ENCODE measurements around the gene C10orf120. TPM values are rescaled to one million over a fixed set of nuclear protein-coding genes. Genes with fewer than 3 reads are reported as not detected.

C10orf120 gene
- total RNA-seq, 1 donor from 2014 or later: not detected

DNA sequence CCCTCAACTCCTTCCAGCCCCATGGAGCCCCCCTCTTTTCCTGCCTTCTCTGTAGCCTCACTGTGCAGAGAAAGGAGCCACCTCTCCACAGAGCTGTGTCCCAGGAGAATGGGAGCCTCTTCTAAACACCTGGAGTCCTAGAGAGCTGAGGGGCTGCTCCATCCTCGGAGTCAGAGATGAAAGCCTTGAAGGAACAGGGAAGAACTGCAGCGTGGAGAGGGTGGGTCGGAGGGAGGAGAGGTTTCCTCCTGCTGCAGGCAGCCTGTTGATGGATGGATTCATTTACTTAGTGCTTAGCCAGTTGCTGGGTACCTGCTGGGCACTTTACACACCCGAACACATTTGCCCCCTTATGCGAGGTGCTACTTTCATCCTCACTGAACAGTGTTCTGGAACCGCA is 39.0 kb downstream of the C10orf120 start:
- no peak for DNase-seq

GRCh38 chr10:122659651-122660050 is 40.0 kb downstream of the C10orf120 start:
- no peak for DNase-seq

GRCh38 chr10:122659126-122659525 is 40.5 kb downstream of the C10orf120 start:
- no peak for DNase-seq

- DNase-seq: no peak
Measured at GRCh38 chr10:122658356-122659049, 41.1 kb downstream of the C10orf120 start.

DNA sequence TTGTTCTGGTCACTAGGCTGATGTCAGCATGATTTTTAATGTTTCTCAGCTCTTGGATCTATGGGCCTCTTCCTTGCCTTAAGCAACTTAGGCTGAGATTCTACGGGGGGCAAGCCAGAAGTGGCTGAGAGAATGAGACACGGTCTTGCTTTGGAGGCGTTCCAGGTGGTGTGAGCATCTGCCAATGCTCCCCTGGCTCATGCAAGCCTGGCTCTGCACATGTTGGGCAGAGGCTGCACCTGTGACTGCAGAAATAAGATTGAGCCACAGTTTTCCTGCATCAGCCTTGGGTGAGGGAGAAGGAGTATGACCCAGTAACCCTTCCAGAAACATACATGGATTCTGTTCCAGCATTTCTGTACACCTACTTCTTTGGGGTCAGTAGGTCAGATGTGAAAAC is 41.9 kb downstream of the C10orf120 start:
- no peak for DNase-seq

DNA sequence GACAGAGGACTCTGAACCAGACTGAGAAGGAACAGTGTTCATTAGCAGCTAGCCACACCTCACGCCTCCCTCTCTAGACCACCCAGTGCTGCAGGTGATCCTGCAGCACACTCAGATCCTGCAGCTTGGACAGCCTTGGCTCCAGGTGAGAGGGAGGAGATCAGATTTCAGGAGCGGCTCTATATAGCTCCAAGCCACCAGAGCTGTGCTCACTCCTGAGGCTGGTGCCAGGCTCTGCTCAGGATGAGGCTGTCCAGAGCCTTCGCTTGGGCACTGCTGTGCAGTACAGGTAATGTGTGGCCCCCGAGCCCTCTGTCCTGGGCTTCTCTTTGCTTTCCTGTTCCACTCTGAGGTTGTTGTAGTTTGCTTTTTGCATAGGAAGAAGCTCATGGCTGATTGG is 42.4 kb downstream of the C10orf120 start:
- DNase-seq: no peak

DNA sequence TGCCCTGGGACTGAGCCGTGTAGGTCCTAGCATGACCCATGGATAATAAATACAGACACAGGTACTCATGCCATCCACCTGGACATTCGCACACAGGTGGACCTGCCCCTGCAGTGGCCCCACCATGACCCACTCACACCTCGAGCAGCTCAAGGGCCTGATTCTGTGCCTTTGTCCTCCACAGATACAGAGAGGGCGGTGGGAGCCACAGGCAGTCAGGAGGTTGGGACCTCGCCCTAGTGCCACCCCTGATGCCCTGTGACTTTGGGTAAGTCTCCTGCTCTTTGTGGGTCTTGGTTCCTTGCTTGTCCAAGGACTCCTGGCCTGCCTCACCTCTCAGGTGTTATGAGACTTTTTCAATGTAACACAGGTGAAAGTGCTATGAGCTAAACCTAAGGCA is 42.9 kb downstream of the C10orf120 start:
- DNase-seq: no peak

GRCh38 chr10:122656308-122656705 is 43.3 kb downstream of the C10orf120 start:
- DNase-seq: no peak

- no peak for DNase-seq
Measured at GRCh38 chr10:122655524-122656307, 43.9 kb downstream of the C10orf120 start.

GRCh38 chr10:122650331-122650730 is 49.3 kb downstream of the C10orf120 start:
- no peak for DNase-seq

DNA sequence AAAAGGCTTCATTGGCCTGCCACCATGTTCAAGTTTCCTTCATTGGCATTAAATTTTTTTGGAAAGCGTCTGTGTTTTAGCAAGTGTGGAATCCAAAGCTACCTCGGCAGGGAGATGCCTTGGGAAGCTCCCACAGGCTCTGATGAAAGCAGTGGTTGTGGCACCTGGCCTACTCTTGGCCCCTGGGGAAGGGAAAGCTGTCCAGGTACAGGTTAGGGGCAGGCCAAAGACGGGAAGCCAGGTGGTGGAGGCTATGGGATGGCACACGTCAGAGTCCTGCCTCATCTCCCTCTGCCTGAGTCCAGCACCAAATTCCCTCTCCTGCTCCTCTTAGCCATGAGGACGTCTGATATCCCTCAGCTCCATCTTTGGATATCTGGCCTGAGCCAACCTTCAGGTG is 49.7 kb downstream of the C10orf120 start:
- no peak for DNase-seq

GRCh38 chr10:122648599-122649428 is 50.8 kb downstream of the C10orf120 start:
- no peak for DNase-seq

Other genes with a start within 250 kb of the C10orf120 start
- not detected for gene ARMS2, start 245.2 kb downstream of the C10orf120 start, total RNA-seq
- gene HTRA1, start 238.3 kb downstream of the C10orf120 start, total RNA-seq: 185 TPM
- gene DMBT1, start 139.1 kb downstream of the C10orf120 start, total RNA-seq: 0.10 TPM
- 0.59 TPM for gene CUZD1, start 146.0 kb upstream of the C10orf120 start, total RNA-seq
- gene FAM24B, start 179.7 kb upstream of the C10orf120 start, total RNA-seq: 5.7 TPM
- gene FAM24A, start 210.8 kb upstream of the C10orf120 start, total RNA-seq: not detected

All from skin of body (tissue), 2 donors.